GM21576 (cell line): ENCODE data around the gene TMEM238L.

Experiments
- ATAC-seq: cut with Tn5 transposase; IDR thresholded peaks from one replicate; pipeline ENCODE4 v1.9.1; 2021; ENCODE audit warnings: mild to moderate bottlenecking, moderate library complexity; ENCODE audit not compliant: unreplicated experiment

TMEM238L gene

DNA sequence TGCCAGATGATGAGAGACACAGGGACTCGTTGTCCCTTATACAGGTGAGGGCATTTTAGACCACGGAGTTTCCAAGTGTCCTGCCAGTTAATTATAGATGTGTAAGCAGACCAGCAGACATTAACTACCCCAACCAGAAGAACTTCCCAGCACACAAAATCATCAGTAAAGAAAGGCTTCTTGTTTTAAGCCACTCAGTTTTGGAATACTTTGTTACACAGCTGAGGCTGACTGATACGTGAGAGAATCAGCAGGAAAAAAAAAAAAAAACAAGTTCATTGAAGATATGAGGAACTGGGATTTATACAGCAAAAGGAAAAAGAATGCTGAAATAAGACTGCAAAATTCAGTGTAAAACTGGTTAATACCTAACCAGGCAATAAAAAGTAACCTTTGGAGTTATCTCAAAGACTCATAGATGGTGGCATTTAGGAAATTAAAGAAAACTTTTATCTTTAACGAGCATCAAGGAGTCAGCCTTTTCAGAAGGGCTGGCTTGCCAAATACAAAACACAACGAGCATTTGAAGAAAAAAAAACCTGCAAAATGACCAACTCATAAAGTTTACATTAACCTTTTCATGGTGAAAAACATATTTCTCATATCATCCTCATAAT lies 28.1 kb downstream of the TMEM238L start:
- ATAC-seq: no peak

GRCh38 chr17:10775058-10775457 lies 28.8 kb downstream of the TMEM238L start:
- no peak for ATAC-seq

DNA sequence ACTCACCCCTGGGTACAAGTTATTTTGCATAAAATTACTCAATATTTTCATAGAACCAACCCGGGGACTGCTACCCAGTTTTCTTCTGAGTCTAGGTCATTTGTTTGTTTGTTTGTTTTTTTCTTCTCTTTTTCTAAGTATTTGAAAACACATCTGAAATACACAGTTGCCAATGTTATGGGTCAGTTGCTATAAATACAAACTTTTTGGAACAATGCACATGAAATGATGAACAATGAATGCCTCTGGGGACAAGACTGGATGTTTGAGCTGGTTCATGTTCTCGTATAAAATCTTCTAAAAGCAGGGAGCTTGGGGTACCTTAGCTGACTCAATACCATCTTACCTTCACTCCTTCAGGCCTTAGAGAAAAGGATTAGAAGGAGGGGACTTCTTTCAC lies 30.5 kb downstream of the TMEM238L start:
- ATAC-seq: no peak

- ATAC-seq: no peak
Observed at GRCh38 chr17:10772425-10773380, 31.2 kb downstream of the TMEM238L start.

GRCh38 chr17:10771148-10771547 lies 32.8 kb downstream of the TMEM238L start:
- no peak for ATAC-seq

- ATAC-seq: no peak
Observed at GRCh38 chr17:10769840-10770239, 34.1 kb downstream of the TMEM238L start.

- ATAC-seq: no peak
Observed at GRCh38 chr17:10768750-10769251, 35.1 kb downstream of the TMEM238L start.

DNA sequence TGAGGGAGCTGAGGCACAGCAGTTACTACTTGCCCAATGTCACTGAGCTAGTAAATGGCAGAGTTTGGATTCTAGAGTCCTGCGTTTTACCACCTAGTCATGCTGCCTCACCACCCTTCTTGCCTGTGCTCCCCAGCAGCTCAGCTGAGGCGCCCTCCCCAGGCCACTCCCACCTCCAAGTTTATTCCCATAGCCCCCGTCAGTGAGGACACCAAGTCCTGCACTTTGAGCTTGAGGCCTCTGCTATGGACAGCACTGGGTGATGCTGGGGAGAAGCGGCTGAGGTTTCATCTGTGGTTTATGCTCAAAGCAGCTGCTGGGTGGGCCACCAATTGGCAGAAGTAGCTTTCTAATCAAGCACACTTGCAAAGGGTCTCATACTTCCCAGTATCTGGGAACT lies 36.7 kb downstream of the TMEM238L start:
- ATAC-seq: no peak

DNA sequence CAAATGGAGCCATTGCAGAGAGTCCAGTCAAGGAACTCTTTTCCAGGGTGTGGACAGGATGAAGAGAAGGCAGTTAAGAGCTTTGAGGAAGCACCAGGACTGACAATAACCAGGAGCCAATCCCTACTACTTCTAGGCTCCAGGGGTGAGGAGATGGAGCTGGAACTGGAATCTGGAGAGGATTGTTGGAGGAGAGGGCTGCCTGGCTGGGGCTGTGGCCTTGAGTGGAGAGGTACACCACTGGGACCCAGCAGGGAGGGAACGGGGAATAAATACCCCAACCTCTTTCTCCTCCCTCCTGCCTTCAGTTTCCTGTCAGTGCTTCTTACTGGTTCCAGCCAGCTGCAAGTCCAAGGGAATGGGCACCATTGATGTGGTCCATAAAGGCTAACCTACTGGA lies 41.9 kb downstream of the TMEM238L start:
- ATAC-seq: no peak

- no peak for ATAC-seq
Observed at GRCh38 chr17:10761281-10761680, 42.6 kb downstream of the TMEM238L start.

- no peak for ATAC-seq
Observed at GRCh38 chr17:10758062-10758461, 45.8 kb downstream of the TMEM238L start.

- ATAC-seq: no peak
Observed at GRCh38 chr17:10757647-10758046, 46.3 kb downstream of the TMEM238L start.

DNA sequence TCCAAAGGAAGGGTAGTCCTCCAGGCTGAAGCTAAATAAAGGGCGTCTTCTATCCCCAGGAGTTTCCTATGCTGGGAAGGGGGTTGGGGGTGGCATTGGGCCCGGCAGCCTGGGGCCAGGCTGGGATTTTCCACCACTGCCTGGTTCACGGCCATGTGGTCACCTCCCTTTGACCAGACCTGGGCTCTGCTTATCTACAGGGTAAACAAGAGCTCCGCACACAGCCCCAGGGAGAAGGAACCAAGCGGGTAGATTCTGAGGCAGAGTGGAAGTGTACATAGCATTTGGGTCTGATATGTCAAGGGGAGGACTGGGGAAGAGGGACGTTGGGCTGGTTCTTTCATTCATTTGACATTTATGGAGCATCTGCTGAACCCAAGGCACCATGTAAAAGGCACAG lies 46.8 kb downstream of the TMEM238L start:
- ATAC-seq: no peak

- ATAC-seq: no peak
Observed at GRCh38 chr17:10756619-10757018, 47.3 kb downstream of the TMEM238L start.

DNA sequence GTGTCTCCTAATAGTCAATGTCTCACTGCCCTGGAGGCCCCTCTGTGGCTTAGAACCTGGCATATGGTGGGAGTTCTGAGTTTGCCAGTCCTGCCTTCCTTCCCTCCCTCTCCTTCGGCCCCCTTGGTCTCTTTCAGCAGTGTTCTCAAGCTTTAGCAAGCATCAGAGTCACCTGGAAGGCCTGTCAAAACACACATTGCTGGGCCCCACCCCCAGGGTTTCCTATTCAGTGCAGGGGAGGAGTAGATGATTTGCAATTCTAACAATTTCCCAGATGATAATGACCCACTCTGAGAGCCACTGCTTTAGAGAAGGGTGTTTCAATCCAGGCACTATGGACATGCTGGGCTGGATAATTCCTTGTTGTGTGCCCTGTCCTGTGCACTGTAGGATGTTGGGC lies 47.7 kb downstream of the TMEM238L start:
- no peak for ATAC-seq

DNA sequence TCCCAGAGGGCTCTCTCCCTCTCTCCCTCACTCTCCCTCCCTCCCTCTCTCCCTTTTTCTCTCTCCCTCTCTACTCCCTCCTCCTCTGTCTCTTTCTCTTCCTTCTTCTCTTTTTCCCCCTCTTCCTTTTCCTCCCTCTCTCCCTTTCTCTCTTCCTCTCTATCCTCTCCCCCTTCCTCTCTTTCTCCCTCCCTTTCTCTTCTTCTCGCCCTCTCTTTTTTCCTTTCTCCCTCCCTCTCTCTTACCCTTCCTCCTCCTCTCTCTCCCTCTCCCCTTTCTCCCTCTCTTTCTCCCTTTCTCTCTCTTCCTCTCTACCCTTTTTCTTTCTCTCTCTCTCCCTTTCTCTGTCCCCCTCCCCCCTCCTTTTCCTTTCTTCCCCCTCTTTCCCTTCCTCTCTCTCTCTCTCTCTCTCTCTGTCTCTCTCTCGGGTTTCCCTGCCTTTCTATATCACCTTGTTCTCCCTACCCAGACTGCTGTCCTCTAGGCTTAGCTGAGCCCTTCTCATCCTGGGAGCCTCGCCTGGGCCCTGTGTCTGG lies 48.2 kb downstream of the TMEM238L start:
- no peak for ATAC-seq

DNA sequence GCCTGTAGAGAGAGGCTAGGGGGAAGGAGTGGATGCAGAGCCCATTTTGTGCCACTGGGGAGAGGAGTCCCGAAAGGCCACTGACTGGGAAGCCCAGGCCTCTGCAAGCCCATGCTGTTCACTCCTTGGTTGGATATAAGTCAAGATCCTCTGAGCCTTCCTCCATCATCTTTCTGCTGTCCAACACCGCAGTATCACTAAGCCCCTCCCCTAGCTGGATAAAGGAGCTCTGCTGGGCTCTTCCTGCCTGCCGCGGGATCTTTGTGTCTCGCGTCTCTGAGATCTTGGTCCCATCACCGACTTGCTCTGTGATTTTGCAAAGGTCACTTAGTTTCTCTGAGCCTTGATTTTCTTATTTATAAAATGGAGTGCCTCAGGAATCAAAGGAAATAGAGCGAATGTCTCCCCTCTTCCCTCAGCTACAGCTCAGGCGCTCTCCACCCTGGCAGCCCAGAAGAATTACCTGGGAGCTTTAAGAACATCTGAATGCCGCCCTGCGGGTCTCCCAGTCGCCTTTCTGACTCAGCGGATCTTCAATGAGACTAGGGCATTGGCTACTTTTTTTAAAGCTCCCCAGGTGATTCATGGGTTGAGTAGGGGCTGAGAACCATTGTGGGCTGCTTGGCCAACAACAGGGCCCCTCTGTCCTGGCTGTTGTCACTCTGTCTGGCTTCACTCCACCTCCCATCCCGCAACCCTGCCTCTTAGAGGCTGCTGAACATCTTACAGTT lies 48.9 kb downstream of the TMEM238L start:
- ATAC-seq: no peak

- no peak for ATAC-seq
Observed at GRCh38 chr17:10754109-10754508, 49.8 kb downstream of the TMEM238L start.

DNA sequence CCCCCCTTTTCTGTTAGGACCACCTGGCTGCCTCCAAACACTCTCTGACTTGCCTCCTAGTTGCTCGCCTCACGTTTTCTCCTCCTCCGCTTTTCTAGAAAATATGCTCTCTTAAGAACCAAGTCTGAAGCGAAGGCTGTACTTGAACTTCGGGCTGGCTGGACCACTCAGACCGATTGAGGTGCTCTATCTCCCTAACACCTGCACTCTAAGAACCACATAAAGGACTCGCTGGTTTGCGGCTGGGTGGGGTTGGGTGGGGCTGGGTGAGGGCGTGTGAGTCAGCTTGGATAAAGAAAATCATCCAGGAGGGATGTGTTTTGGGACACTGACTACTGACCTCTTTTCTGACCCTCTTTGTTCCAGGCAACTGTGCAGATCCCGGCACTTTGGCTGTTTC lies 51.2 kb downstream of the TMEM238L start:
- ATAC-seq: no peak

GRCh38 chr17:10751563-10751962 lies 52.3 kb downstream of the TMEM238L start:
- no peak for ATAC-seq

- ATAC-seq: no peak
Observed at GRCh38 chr17:10750210-10750609, 53.7 kb downstream of the TMEM238L start.
